HFF-Myc (cell line): ENCODE measurements around the gene MSTO1.
A peak's percentile ranks its signal among the peaks of the same experiment; 100 is the strongest.
"Not testable (repeated sequence)": the region's sequence is repeated elsewhere in the genome, so short reads cannot be mapped to it uniquely, and the experiment has no call there.

Experiments
- DNase-seq: peaks from one replicate; pipeline ENCODE4 v3.0.0-alpha.2; 2011; ENCODE audit warnings: low read depth; ENCODE audit errors: extremely low read depth
- H3K4me3 ChIP-seq: replicated peaks from 2 replicates; pipeline ENCODE4 v1.5.1; 2011; ENCODE audit warnings: low read depth, mild to moderate bottlenecking, control low read depth, low read length
- CTCF ChIP-seq: IDR thresholded peaks from 2 replicates; pipeline ENCODE4 v1.5.1; 2012; ENCODE audit warnings: mild to moderate bottlenecking, low read depth, low read length, control low read depth; ENCODE audit errors: missing control alignments

Gene MSTO1

GRCh38 chr1:155609515-155610256 is at the start of gene MSTO1:
Gene MSTO1 (plus strand): TSS chr1:155610218. CDS start chr1:155610249, 31 bp downstream.
- TF ChIP-seq CTCF, result no peak
- DNase-seq, result peak; percentile 96
- peak within 1 kb of the TSS; percentile 58 for H3K4me3 ChIP-seq

- not testable (repeated sequence) for DNase-seq
- peak overlapping the region; percentile 81 for H3K4me3 ChIP-seq
Observed at GRCh38 chr1:155561779-155562580, 48.0 kb upstream of the MSTO1 start.

GRCh38 chr1:155562581-155563376 is 47.2 kb upstream of the MSTO1 start, which contains the start of gene ASH1L:
Gene ASH1L (minus strand): TSS chr1:155562803. CDS start chr1:155521519, 41,284 bp downstream.
- no peak for TF ChIP-seq CTCF
- H3K4me3 ChIP-seq, result peak within 1 kb of the TSS; percentile 81
- peak; percentile 63 for DNase-seq

GRCh38 chr1:155563377-155564022 is 46.5 kb upstream of the MSTO1 start:
- DNase-seq, result not testable (repeated sequence)
- peak overlapping the region; percentile 81 for H3K4me3 ChIP-seq

GRCh38 chr1:155569988-155570592 is 39.9 kb upstream of the MSTO1 start:
- no peak overlapping the region for H3K4me3 ChIP-seq
- no peak for DNase-seq
- TF ChIP-seq CTCF, result no peak

GRCh38 chr1:155570593-155570990 is 39.4 kb upstream of the MSTO1 start:
- no peak for DNase-seq
- no peak for TF ChIP-seq CTCF

GRCh38 chr1:155574077-155574476 is 35.9 kb upstream of the MSTO1 start:
- H3K4me3 ChIP-seq, result no peak overlapping the region
- no peak for TF ChIP-seq CTCF
- DNase-seq, result no peak

More at GRCh38 chr1:155570593-155570990, 39.4 kb upstream of the MSTO1 start:
- H3K4me3 ChIP-seq, result no peak overlapping the region

GRCh38 chr1:155575608-155576007 is 34.4 kb upstream of the MSTO1 start:
- not testable (repeated sequence) for DNase-seq, H3K4me3 ChIP-seq

- DNase-seq, H3K4me3 ChIP-seq: not testable (repeated sequence)
Observed at GRCh38 chr1:155583846-155584245, 26.2 kb upstream of the MSTO1 start.

GRCh38 chr1:155589282-155589681 is 20.7 kb upstream of the MSTO1 start:
- DNase-seq, result not testable (repeated sequence)

More at GRCh38 chr1:155589282-155589681, 20.7 kb upstream of the MSTO1 start:
- H3K4me3 ChIP-seq, result not testable (repeated sequence)
